ENCODE results near the gene GNAS. TPM values are rescaled to one million over a fixed set of nuclear protein-coding genes. Genes with fewer than 3 reads are reported as not detected.

GNAS gene
- total RNA-seq, 1 experiment from 2014 or later, result 1,108 TPM

- DNase-seq (ENCODE audit: low read depth), result no peak
Measured at GRCh38 chr20:58880994-58881752, 28.7 kb downstream of the GNAS start.

GRCh38 chr20:58882704-58883089 lies 30.2 kb downstream of the GNAS start:
- no peak for DNase-seq (ENCODE audit: low read depth)

- DNase-seq (ENCODE audit: low read depth), result no peak
Measured at GRCh38 chr20:58883241-58883691, 30.8 kb downstream of the GNAS start.

GRCh38 chr20:58884966-58885365 lies 32.5 kb downstream of the GNAS start:
- no peak for DNase-seq (ENCODE audit: low read depth)

DNA sequence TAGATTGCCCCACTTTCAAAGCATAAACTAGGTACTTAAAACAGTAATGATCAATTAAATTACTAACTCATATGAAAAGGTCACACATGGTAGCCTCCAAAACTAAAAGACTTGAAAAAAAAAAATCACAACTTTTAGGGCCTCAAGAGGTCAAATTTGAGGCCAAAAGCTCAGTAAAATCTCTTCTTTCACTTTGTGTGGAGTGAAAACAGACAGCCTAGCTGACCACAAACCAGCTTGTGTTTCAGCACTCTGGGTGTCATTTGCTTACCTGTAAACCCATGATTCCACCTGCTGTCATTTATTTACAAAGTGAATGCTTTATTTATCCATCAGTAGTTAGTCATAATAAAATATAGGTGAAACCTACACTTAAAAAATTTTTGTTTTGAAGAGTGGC lies 34.0 kb downstream of the GNAS start:
- DNase-seq (ENCODE audit: low read depth), result no peak

DNA sequence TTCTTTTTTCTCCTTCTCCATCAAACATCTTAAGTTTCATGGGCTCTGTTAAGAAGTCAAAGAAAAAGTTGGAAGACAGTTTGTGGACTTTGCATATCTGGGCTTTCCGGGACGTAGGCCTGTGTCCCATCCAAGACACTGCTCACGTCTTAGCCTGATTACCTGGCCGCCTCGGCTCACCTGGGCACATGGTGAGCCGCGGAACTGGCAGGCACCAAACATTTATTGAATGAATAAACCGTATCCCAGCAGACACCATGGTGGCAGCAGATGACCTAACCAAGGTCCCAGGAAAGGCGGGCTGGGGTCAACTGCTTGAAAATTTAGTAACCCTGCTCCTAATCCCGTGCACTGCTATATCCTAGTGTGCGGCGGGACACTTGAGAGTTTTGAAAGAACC lies 35.6 kb downstream of the GNAS start:
- DNase-seq (ENCODE audit: low read depth), result no peak

- DNase-seq (ENCODE audit: low read depth), result no peak
Measured at GRCh38 chr20:58888521-58889333, 36.2 kb downstream of the GNAS start.

GRCh38 chr20:58889334-58889760 lies 36.8 kb downstream of the GNAS start:
- no peak for DNase-seq (ENCODE audit: low read depth)

DNA sequence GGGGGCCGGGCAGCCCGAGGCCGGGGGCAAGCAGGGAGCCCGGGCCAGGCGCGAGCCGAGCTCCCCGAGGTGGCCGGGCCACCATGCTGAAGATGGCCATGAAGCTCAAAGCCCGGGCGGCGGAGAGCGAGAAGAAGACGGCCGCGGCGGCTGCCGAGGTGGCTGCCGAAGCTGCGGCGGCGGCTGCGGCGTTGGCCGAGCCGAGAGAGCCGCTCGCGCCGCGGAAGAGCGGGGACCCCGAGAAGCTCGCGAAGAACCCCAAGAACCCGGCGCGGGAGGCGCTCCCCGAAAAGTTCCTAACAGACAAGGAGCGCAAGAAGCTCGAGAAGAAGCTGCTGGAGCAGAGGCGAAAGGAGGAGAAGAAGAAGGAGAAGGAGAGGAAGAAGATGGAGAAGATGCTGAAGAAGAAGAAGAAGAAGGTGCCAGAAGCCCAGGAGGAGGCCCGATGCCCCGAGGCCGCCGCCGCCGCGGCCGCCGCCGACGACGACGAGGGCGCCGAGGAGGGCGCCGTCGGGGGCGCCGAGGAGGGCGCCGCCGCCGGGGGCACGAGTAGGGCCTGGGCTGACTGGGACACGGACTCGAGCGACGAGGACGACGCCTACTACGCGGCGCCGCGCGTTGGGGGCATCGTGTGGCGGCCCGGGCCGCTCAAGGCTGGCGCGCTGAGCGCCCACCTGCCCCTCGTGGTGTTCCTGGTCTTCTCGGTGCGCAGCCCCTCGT lies 37.4 kb downstream of the GNAS start:
- no peak for DNase-seq (ENCODE audit: low read depth)

- peak; percentile 84 for DNase-seq (ENCODE audit: low read depth)
Measured at GRCh38 chr20:58890518-58891085, 38.1 kb downstream of the GNAS start.

- peak; percentile 84 for DNase-seq (ENCODE audit: low read depth)
Measured at GRCh38 chr20:58891086-58891717, 38.7 kb downstream of the GNAS start.

DNA sequence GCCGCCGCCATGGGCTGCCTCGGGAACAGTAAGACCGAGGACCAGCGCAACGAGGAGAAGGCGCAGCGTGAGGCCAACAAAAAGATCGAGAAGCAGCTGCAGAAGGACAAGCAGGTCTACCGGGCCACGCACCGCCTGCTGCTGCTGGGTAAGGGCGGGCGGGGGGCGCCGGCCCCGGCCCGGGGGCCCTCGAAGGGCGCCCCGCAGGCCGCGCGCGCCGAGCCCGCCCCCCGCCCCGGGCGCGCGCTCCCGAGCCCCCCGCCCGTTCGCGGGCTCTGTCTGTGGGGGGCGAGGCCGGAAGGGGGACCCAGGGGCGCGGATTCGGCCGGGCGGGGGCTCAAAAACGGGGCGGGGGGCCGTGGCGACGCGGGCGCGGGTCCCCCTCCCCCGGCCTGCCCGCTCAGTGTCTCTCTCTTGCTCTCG lies 39.2 kb downstream of the GNAS start:
- DNase-seq (ENCODE audit: low read depth), result peak; percentile 58

- DNase-seq (ENCODE audit: low read depth), result peak; percentile 71
Measured at GRCh38 chr20:58892141-58892931, 39.8 kb downstream of the GNAS start.

- no peak for DNase-seq (ENCODE audit: low read depth)
Measured at GRCh38 chr20:58892932-58893224, 40.4 kb downstream of the GNAS start.

- no peak for DNase-seq (ENCODE audit: low read depth)
Measured at GRCh38 chr20:58893355-58894120, 41.0 kb downstream of the GNAS start.

- no peak for DNase-seq (ENCODE audit: low read depth)
Measured at GRCh38 chr20:58894652-58895447, 42.3 kb downstream of the GNAS start.

DNA sequence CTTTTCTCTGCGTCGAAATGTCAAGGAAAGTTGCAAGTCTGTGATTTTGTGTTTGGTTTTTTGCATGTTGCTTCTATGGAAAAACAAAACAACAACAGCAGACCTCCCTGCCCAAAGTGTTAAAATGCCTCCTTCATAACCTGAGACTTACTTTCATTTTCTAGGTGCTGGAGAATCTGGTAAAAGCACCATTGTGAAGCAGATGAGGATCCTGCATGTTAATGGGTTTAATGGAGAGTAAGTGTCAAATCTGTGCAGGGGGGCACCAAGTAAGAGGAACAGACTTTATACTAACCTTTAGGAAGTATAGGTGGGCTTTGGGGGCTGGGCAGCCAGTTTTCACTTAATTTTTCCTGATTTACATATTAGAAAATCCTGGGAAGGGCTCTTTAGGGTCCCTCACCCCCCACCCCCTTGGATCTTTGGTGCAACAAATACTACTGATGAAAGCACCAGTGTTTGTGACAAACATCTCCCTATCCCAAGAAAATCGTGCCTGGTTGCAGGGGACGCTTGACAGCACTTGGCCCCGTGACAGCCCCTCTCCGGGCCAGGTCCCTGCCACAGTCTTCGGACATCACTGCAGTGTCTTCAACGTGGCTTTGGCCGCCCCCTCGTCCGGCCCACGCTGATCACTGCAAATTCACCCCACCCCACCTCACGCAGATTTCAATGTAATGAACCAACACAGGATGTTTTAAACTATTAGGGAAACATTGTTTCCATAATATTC lies 43.1 kb downstream of the GNAS start:
- no peak for DNase-seq (ENCODE audit: low read depth)

DNA sequence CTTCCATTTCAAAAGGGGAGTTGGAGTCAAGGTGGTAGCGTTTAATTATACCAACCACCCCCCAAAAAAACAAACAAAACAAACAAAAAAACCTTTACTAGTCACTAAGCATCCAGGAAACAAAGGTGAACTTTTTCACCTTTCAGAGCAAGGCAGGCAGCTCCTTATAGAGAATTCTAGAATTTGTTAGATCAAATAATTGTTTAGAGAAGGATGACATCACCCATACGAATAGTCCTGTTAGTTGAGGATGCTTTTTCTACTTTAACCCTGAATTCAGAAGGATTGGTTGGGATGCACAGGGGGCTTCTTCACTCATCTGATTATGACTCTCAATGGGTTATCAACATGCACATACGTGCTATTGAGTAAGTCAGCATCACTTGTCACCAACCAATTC lies 44.3 kb downstream of the GNAS start:
- no peak for DNase-seq (ENCODE audit: low read depth)

DNA sequence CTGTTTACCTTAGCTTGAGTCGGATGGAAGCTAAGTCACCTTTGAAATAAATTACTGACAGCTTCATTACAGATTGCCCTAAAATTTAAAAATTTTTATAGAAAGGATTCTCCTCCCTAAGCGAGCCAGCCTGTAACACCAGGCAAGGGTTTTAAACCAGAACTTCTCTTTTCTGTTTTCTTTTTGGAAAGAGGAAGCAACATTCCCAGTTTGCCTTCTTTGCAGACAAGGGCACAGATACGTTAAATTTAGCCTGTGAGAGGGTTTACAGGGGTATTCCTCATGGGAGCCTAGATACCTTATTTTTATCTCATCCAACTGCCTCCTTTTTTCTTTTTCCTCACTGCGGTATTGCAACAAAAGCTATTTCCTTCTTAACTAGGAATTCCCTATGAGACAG lies 45.0 kb downstream of the GNAS start:
- no peak for DNase-seq (ENCODE audit: low read depth)
